K562 (cell line): ENCODE data around the gene LAMTOR5. TPM values are rescaled to one million over a fixed set of nuclear protein-coding genes. Genes with fewer than 3 reads are reported as not detected.

Experiments
- BRF1 ChIP-seq: IDR thresholded peaks from 3 replicates; pipeline ENCODE4 v1.6.1; 2011; ENCODE audit warnings: borderline replicate concordance, mild to moderate bottlenecking; ENCODE audit not compliant: insufficient read length; ENCODE audit errors: extremely low read depth
- CSDE1 ChIP-seq, 2 experiments: fragments of 450-650 bp; IDR thresholded peaks; 2 replicates each; pipeline ENCODE4 v1.6.1; 2016; ENCODE audit warnings: mild to moderate bottlenecking in 1 of 2
- EHMT2 ChIP-seq: fragments of 450-650 bp; IDR thresholded peaks from 2 replicates; pipeline ENCODE4 v1.6.1; 2018; ENCODE audit warnings: antibody characterized with exemption
- MECOM ChIP-seq: fragments of 250-450 bp; sonication (Bioruptor Pico); IDR thresholded peaks from 2 replicates; pipeline ENCODE4 v1.8.0; 2022; ENCODE audit warnings: inconsistent platforms
- NCOA6 ChIP-seq: fragments of 450-650 bp; IDR thresholded peaks from 2 replicates; pipeline ENCODE4 v1.6.1; 2017; ENCODE audit warnings: mild to moderate bottlenecking
- PTTG1 ChIP-seq: fragments of 450-650 bp; IDR thresholded peaks from 2 replicates; pipeline ENCODE4 v1.6.1; 2016; ENCODE audit warnings: low read depth, mild to moderate bottlenecking, missing genetic modification characterization, missing compliant biosample characterization
- SUPT5H ChIP-seq: fragments of 450-650 bp; IDR thresholded peaks from 2 replicates; pipeline ENCODE4 v1.6.1; 2016
- TCF7L2 ChIP-seq: fragments of 150-350 bp; IDR thresholded peaks from 2 replicates; pipeline ENCODE4 v1.6.1; 2016; ENCODE audit warnings: low read depth, mild to moderate bottlenecking, low read length, moderate library complexity
- THRAP3 ChIP-seq: fragments of 450-650 bp; IDR thresholded peaks from 2 replicates; pipeline ENCODE4 v1.6.1; 2016; ENCODE audit warnings: mild to moderate bottlenecking, inconsistent platforms, borderline replicate concordance
- ZKSCAN8 ChIP-seq: fragments of 200-800 bp; sonication (Bioruptor generic); IDR thresholded peaks from 2 replicates; pipeline ENCODE4 v1.6.1; 2016; ENCODE audit warnings: missing genetic modification characterization, missing compliant biosample characterization
- ZNF24 ChIP-seq: fragments of 450-650 bp; IDR thresholded peaks from 2 replicates; pipeline ENCODE4 v1.6.1; 2016
- ZNF444 ChIP-seq: fragments of 250-450 bp; sonication (Bioruptor Pico); IDR thresholded peaks from 2 replicates; pipeline ENCODE4 v1.4.0; 2020; ENCODE audit warnings: mild to moderate bottlenecking, moderate library complexity
- ZNF766 ChIP-seq: fragments of 200-800 bp; sonication (Bioruptor generic); conservative IDR thresholded peaks from 2 replicates; pipeline ENCODE4 v1.6.1; 2016; ENCODE audit warnings: missing genetic modification characterization, missing compliant biosample characterization
- polyA plus RNA-seq, 8 experiments: library from polyadenylated mRNA; depleted of rRNA in 4 of 8; stranded (reverse) in 5 of 8; unstranded in 3 of 8; fragments of >200 nt; fragmentation: Nextera tagmentation in 2 of 8; fragmentation: Illumina TruSeq in 1 of 8; extraction: Ambion mirVana in 2 of 8; extraction: Trizol in 1 of 8; gene quantifications; 2 replicates each; pipeline versions ENCODE4 v1.2.1 to v1.2.3, GENCODE V29; 2011 to 2014; ENCODE audit warnings: inconsistent platforms in 1 of 8, missing spikeins in 1 of 8
- total RNA-seq, 7 experiments: library from RNA; depleted of rRNA in 6 of 7; stranded (reverse); fragments of >200 nt in 6 of 7; fragmentation: Illumina TruSeq in 2 of 7; extraction: Trizol in 2 of 7; gene quantifications; 2 replicates each; pipeline versions ENCODE4 v1.2.1 to v1.2.3, GENCODE V29; 2011 to 2021; ENCODE audit warnings: low replicate concordance in 1 of 7
- TF ChIP-seq, protein P1 (sequence below): fragments of 250-450 bp; sonication (Bioruptor Pico); IDR thresholded peaks from 2 replicates; pipeline ENCODE4 v1.5.0; 2021; ENCODE audit warnings: mild to moderate bottlenecking, moderate library complexity
- TF ChIP-seq, protein P2 (sequence below): IDR thresholded peaks from 3 replicates; pipeline ENCODE4 v1.6.1; 2011; ENCODE audit warnings: borderline replicate concordance, mild to moderate bottlenecking, moderate library complexity; ENCODE audit not compliant: insufficient read length; ENCODE audit errors: extremely low read depth
- TF ChIP-seq, protein P3 (sequence below): fragments of 250-450 bp; sonication (Bioruptor Pico); IDR thresholded peaks from 2 replicates; pipeline ENCODE4 v1.5.0; 2022; ENCODE audit warnings: mild to moderate bottlenecking
- TF ChIP-seq, protein P4 (sequence below): IDR thresholded peaks from 2 replicates; pipeline ENCODE4 v1.6.1; 2016; ENCODE audit warnings: missing genetic modification characterization, missing compliant biosample characterization

The LAMTOR5 gene
- total and polyA plus RNA-seq, 9 of the 15 experiments (the other 6 are each of a cell fraction or from before 2014, with no cell fraction given) = 118 to 712 (median 241) TPM

DNA sequence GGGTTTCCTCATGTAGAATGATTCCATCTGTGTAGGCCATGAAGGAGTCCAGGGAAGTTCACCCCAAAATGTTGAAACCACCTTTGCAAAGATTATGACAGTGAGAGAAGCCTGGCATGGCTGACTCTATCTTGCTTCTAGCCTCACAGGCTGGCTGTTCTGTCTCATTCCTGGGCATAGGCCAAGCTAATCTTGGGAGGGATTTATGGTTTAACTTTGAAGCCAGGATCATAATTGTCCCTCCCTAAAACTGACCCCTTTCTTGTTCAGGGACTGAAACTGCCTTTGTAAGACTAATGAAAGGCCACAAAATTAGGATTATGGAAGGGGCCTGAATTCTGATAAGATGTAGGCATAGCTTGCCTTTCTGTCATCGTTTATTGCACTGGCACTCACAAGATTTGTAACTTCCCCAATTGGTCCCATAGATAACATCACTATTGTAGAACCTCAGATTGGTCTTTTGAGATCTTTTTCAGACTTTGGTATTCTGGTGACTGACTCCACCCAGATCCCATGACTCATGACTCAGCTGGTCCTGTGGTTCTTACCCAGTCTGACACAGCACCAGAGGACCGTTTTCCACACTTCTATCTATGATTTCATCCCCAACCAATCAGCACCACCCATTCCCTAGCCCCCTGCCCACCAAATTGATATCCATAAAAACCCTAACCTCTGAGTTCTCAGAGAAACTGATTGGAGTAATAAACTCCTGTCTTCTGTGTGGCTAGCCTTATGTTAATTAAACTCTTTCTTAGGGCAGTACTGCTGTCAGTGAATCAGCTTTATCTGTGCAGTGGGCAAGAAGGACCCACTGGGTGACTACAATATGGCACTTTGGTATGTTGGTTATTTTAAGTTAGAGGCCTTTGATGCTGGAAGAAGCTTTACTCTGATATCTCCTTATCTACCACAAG, 13.6 kb upstream of the LAMTOR5 start (continued):
- TF ChIP-seq, protein P1, sequence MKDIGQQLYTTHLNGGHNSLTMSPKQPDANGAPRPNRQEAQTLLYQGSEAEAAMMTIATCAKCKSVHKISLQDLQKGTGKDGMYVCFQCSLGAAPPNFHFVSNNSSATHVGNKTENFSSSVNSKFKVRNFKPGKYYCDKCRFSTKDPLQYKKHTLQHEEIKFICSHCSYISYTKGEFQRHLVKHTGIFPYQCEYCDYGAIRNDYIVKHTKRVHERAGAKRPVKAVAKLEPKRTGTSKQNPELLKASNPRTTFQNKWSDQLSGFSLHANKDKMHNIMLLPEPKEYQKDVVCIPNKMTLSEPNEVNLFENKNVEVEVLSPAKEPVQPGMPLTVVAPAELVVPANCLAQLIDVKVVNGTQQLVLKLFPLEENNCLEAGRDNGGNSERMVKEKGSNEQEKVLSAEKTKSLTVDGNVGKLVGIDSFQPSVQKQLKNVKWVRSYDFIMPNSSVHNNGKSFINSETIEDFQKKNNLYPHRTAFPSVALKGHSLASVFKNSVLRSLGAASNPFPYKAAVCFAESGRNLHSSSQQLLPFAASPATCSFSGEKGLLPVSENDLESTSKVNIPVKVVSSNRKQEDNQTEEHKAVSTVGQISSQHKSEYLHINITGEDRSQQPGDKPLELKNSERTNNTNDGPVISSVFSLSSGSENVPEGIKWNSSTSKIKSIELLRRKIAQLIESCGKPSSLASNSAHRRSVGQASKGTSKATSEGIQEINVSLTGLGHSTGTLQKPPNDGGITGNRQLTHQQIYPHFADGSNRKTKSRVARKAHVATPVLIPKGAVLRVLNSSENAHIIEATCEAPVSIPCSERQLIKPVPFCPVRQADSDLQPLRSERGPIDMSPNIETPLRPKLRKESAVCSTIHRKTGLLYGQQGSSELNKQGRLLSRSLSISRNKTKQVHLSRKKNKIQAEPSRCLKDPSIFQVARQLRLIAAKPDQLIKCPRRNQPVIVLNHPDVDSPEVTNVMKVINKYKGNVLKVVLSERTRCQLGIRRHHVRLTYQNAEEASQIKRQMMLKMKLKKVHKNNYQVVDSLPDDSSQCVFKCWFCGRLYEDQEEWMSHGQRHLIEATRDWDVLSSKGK (CRISPR knock-in tag) = no peak
- TF ChIP-seq, protein P2, sequence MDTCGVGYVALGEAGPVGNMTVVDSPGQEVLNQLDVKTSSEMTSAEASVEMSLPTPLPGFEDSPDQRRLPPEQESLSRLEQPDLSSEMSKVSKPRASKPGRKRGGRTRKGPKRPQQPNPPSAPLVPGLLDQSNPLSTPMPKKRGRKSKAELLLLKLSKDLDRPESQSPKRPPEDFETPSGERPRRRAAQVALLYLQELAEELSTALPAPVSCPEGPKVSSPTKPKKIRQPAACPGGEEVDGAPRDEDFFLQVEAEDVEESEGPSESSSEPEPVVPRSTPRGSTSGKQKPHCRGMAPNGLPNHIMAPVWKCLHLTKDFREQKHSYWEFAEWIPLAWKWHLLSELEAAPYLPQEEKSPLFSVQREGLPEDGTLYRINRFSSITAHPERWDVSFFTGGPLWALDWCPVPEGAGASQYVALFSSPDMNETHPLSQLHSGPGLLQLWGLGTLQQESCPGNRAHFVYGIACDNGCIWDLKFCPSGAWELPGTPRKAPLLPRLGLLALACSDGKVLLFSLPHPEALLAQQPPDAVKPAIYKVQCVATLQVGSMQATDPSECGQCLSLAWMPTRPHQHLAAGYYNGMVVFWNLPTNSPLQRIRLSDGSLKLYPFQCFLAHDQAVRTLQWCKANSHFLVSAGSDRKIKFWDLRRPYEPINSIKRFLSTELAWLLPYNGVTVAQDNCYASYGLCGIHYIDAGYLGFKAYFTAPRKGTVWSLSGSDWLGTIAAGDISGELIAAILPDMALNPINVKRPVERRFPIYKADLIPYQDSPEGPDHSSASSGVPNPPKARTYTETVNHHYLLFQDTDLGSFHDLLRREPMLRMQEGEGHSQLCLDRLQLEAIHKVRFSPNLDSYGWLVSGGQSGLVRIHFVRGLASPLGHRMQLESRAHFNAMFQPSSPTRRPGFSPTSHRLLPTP = no peak
- no peak for TF ChIP-seq EHMT2
- no peak for TF ChIP-seq ZNF24
- TF ChIP-seq, protein P3, sequence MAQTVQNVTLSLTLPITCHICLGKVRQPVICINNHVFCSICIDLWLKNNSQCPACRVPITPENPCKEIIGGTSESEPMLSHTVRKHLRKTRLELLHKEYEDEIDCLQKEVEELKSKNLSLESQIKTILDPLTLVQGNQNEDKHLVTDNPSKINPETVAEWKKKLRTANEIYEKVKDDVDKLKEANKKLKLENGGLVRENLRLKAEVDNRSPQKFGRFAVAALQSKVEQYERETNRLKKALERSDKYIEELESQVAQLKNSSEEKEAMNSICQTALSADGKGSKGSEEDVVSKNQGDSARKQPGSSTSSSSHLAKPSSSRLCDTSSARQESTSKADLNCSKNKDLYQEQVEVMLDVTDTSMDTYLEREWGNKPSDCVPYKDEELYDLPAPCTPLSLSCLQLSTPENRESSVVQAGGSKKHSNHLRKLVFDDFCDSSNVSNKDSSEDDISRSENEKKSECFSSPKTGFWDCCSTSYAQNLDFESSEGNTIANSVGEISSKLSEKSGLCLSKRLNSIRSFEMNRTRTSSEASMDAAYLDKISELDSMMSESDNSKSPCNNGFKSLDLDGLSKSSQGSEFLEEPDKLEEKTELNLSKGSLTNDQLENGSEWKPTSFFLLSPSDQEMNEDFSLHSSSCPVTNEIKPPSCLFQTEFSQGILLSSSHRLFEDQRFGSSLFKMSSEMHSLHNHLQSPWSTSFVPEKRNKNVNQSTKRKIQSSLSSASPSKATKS (CRISPR knock-in tag) = no peak
- TF ChIP-seq TCF7L2 = no peak
- no peak for TF ChIP-seq NCOA6
- no peak for TF ChIP-seq MECOM (CRISPR knock-in tag)
- no peak for TF ChIP-seq CSDE1 (IDR thresholded peaks at IDR 0.05)
- no peak for TF ChIP-seq PTTG1 (tag)
- TF ChIP-seq SUPT5H = no peak
- TF ChIP-seq ZNF766 (CRISPR knock-in tag) = 0 out of 2 replicates have a peak, but pooled peaks have one; percentile 52
- no peak for TF ChIP-seq ZNF444 (CRISPR knock-in tag)
- TF ChIP-seq, protein P4, sequence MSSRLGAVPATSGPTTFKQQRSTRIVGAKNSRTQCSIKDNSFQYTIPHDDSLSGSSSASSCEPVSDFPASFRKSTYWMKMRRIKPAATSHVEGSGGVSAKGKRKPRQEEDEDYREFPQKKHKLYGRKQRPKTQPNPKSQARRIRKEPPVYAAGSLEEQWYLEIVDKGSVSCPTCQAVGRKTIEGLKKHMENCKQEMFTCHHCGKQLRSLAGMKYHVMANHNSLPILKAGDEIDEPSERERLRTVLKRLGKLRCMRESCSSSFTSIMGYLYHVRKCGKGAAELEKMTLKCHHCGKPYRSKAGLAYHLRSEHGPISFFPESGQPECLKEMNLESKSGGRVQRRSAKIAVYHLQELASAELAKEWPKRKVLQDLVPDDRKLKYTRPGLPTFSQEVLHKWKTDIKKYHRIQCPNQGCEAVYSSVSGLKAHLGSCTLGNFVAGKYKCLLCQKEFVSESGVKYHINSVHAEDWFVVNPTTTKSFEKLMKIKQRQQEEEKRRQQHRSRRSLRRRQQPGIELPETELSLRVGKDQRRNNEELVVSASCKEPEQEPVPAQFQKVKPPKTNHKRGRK = no peak
- TF ChIP-seq ZKSCAN8 (CRISPR knock-in tag) = no peak
- no peak for TF ChIP-seq BRF1
- no peak for TF ChIP-seq THRAP3
